Right lobe of liver (tissue), 4 donors: ENCODE data around the gene C3orf49.

Experiments
- CTCF ChIP-seq, 4 donors: fragments of 200-600 bp in 3 of 4; fragments of 450-650 bp in 1 of 4; IDR thresholded peaks; one replicate each; pipeline versions ENCODE4 v1.5.1 to v1.8.0; 2016 to 2022; ENCODE audit warnings: antibody characterized with exemption in 4 of 4, mild to moderate bottlenecking in 2 of 4
- POLR2A ChIP-seq: fragments of 450-650 bp; IDR thresholded peaks from one replicate; pipeline ENCODE4 v1.6.1; 2017; ENCODE audit warnings: antibody characterized with exemption, mild to moderate bottlenecking
- donor health status: DM: no; HTN: no; CAD: no.
- donor health status: DM: no; HTN: no; CAD: no.
- donor health status: DM: no; HTN: yes; CAD: no.

- TF ChIP-seq CTCF (IDR thresholded peaks at IDR 0.05) = no peak
- TF ChIP-seq POLR2A = no peak
Measured at GRCh38 chr3:63875510-63875909, 56.4 kb downstream of the C3orf49 start.
